ENCODE data around the gene CTIF.

CTIF gene

DNA sequence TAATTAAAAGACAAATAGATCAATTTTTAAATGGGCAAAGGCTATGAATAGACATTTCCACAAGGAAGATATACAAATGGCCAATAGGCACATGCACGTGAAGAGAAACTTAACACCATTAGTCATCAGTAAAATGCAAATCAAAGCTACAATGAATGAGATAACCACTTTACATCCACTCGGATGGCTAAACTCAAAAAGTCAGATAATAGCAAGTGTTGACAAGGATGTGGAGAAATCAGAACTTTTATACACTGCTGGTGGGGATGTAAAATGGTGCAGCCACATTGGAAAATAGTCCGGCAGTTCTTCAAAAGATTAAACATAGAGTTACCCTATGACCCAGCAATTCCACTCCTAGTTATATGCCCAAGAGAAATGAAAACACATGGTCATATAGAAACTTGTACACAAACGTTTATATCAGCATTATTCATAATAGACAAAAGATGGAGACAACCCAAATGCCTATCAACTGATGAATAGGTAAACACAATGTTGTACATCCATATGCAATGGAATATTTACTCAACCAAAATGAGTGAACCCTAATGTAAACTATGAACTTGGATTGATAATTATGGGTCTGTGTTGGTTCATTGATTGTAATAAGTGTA is 360.8 kb downstream of the CTIF start:
- TF ChIP-seq, protein P1, sequence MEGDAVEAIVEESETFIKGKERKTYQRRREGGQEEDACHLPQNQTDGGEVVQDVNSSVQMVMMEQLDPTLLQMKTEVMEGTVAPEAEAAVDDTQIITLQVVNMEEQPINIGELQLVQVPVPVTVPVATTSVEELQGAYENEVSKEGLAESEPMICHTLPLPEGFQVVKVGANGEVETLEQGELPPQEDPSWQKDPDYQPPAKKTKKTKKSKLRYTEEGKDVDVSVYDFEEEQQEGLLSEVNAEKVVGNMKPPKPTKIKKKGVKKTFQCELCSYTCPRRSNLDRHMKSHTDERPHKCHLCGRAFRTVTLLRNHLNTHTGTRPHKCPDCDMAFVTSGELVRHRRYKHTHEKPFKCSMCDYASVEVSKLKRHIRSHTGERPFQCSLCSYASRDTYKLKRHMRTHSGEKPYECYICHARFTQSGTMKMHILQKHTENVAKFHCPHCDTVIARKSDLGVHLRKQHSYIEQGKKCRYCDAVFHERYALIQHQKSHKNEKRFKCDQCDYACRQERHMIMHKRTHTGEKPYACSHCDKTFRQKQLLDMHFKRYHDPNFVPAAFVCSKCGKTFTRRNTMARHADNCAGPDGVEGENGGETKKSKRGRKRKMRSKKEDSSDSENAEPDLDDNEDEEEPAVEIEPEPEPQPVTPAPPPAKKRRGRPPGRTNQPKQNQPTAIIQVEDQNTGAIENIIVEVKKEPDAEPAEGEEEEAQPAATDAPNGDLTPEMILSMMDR (IDR thresholded peaks at IDR 0.05): no peak
- TF ChIP-seq ZFX (IDR thresholded peaks at IDR 0.05; ENCODE audit: borderline replicate concordance): no peak

DNA sequence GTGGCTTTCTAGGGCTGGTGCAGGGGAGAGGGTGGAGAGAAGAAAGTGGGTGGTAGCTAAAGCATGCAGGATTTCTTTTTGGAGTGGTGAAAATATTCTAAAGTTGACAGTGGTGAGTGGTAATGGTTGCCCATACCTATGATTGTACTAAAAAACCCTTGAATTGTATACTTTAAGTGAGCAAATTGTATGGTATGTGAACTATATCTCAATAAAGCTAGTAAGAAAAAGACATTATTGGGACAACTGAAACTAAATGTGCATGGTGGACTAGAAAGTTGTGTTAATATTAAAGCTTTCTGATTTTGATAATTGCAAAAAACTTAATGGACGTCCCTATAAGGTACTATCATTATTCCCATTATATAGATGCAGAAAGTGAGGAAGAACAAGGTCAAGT is 361.6 kb downstream of the CTIF start:
- TF ChIP-seq, protein P1 (IDR thresholded peaks at IDR 0.05): no peak
- TF ChIP-seq ZFX (IDR thresholded peaks at IDR 0.05; ENCODE audit: borderline replicate concordance): no peak
- H3K27ac ChIP-seq: no peak overlapping the region

More for the DNA sequence above, 360.8 kb downstream of the CTIF start:
- no peak overlapping the region for H3K27ac ChIP-seq

- TF ChIP-seq, protein P1 (IDR thresholded peaks at IDR 0.05): no peak
- no peak for TF ChIP-seq ZFX (IDR thresholded peaks at IDR 0.05; ENCODE audit: borderline replicate concordance)
- no peak overlapping the region for H3K27ac ChIP-seq
These were observed 362.6 kb downstream of the CTIF start for GRCh38 chr18:48901145-48902022.

- H3K27ac ChIP-seq: no peak overlapping the region
- TF ChIP-seq, protein P1 (IDR thresholded peaks at IDR 0.05): no peak
- no peak for TF ChIP-seq ZFX (IDR thresholded peaks at IDR 0.05; ENCODE audit: borderline replicate concordance)
These were observed 363.4 kb downstream of the CTIF start for GRCh38 chr18:48902023-48902855.

- no peak for TF ChIP-seq ZFX (IDR thresholded peaks at IDR 0.05; ENCODE audit: borderline replicate concordance)
- TF ChIP-seq, protein P1 (IDR thresholded peaks at IDR 0.05): no peak
- H3K27ac ChIP-seq: no peak overlapping the region
These were observed 364.2 kb downstream of the CTIF start for GRCh38 chr18:48902856-48903601.

DNA sequence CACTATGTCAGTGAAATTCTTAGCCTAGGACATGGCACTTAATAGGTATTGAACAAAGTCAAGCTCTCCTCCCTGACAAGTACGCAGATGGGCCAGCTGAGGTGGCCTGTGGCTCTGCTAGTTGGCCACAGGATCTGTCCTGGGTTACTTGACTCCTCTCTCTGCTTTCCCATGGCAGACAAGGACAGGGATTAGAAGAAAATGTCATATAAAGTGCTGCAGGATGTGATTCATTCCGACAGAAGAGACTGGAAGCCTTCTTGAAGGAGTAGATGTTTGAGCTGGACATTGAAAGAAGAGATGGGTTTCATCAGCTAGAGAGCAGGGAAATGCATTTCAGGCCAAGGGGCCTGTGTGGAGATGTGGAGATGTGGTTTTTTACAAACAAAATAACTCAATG is 365.3 kb downstream of the CTIF start:
- H3K27ac ChIP-seq: no peak overlapping the region
- TF ChIP-seq, protein P1 (IDR thresholded peaks at IDR 0.05): no peak
- no peak for TF ChIP-seq ZFX (IDR thresholded peaks at IDR 0.05; ENCODE audit: borderline replicate concordance)

Data from 22Rv1 (cell line).